GM21360 (cell line): Measurements from ENCODE around the gene SPECC1L.

Source experiments
- ATAC-seq: cut with Tn5 transposase; IDR thresholded peaks from one replicate; pipeline ENCODE4 v1.9.1; 2021; ENCODE audit warnings: mild to moderate bottlenecking, moderate library complexity; ENCODE audit not compliant: unreplicated experiment

The SPECC1L gene

DNA sequence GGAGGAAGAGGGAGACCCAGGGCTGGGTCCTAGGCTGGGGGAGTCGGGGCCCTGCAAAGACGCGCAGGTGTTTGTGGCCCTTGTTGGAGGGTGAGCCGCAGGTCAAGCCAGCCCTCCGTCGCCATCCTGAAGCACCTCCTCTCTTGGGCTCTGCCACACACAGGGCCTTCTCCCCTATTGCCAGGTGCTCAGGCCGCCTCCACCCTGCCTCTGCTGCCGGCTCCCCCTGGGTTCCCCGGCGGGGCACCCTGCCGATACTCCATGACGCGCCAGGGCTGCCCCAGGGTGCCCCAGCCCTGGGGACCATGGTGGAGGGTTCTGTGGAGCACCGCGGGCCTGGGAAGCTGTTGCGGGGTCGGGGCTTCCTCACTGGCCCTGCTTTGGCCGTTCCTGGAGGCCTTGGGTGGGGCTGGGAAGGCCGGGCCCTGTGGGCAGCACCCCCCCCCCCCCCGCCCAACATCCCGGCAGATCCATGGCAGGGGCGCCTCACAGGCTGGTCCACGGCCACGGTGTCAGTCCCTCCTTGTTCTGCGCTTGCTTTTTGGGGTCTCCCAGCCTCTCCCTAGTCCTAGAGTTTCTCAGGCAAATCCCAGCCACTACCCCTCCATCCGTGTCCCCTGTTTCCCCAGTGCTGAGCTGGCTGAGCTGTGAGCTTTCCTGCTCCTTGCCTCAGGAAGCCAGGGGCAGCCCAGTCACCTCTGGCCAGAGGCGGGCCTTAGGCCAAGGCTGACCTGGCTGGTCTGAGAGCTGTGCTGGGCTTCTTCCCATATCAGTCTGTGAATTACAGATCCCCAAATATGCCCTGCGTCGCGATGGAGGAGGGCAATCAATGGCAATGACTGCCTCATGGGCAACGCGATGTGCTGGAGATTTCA, 154.5 kb downstream of the SPECC1L start:
- ATAC-seq = no peak

DNA sequence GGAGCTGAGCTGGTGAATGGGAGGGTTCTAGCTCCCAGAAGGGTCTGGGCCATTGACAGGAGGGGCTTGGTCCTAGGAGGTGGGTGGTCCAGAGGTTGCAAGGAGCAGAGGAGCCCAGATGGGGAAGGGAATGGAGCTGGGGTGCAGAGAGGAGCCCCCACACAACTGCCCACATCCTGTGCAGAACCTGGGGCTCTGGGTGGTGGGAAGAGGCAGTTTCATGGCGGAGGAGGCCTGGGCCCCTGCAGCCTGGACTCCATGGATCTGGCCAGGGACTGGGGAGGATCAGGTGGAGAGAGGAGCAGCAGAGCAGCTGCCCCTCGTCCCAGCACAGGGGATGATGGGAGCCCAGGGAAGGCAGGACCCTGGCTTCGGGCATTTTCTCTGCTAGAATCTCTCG, 155.8 kb downstream of the SPECC1L start:
- ATAC-seq = no peak

DNA sequence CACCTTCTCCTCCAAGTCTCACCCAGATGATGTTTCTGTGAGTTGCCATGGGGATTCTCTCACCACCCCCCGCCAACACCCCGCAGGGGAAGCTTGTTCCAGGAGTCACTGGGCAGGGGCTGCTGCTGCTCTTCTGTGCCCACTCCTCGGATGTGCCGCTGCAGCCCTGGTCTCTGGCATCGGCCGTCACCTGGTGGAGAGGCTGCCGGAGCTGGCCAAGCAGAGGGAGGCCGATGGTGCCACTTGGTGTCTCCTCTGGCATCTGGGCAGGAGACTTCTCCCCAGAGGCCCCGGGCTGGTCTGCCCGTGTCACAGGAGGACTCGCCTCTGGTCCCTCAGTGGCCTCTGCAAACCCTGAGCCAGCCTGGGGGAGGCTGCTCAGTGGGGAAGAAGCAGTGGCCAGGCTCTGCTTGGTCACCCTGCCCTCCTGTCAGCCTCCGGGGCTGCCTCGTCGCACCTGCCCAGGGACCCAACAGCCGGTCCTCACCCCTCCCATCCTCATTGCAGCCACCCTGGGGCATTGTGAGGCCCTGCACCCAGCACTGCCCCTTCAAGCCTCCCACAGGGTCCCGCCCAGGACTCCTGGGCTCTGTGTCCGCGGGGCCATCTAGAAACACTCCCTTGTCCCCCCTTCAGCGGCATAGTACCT, 156.3 kb downstream of the SPECC1L start:
- no peak for ATAC-seq

DNA sequence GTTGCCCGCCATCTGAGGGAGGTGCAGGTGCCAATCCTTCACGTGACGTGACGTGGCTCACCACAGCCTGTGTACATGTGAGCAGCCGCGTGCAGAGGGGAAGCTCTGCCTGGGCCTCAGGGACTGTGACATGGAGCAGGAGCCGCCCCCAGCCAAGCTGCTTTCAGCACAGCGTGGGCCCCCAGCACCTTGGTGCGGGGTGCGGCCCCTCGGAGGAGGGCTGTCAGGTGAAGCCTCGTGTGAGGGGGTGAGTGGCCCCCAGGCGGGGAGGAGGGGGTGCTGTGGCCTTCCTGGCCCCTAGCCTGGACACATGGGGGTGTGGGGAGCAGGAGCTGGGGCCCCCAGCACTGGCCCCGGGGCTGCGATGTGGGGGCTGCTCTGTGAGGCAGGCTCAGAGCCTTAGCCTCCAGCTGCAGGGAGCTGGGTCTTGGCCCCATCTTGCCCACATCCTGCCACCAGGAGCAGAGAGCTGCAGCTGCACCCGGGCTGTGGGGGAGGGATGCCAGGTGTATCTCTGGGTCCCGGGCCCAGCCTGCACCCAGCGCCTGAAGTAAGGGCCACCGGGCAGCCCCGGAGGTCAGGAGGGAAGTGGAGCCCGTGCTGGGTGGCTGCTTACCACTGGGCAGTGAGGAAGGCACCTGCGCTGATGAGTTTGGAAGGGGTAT, 157.0 kb downstream of the SPECC1L start, which contains the start of gene ADORA2A:
ADORA2A (plus strand) TSS at position 100 of the 665 bp plus-strand sequence. CDS start 5,806 bp downstream, outside the sequence.
- ATAC-seq = peak; percentile 36

DNA sequence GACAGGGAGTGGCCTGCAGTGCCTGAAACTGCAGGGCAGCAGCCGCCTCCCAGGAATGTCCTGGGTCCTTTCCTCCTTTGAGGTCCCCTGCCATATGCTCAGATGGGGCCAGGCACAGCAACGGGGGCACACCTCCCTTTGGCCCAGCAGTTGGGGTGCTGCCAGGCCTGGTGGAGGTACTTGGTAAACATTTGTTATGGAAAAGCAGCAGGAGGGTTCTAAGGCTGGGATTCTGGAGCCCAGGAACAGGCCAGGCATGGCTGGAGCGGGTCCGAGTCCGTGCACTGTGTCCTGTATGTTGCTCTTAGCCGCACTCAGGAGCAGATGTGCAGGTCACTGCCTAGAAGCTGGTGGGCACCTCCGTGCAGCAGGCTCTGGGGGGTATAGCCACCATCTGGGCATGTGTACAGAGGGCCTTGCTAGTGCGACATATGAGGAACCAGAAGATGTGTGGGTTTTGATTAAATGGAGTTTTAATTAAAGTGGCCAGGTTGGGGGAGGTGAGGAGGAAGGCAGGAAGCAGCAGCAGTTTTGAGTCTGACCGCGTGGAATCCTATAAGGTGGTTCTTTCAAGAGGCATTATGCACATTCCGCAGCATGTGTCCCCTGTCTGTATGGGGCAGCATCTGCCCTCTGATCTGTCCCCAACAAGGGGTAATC, 158.2 kb downstream of the SPECC1L start:
- no peak for ATAC-seq

DNA sequence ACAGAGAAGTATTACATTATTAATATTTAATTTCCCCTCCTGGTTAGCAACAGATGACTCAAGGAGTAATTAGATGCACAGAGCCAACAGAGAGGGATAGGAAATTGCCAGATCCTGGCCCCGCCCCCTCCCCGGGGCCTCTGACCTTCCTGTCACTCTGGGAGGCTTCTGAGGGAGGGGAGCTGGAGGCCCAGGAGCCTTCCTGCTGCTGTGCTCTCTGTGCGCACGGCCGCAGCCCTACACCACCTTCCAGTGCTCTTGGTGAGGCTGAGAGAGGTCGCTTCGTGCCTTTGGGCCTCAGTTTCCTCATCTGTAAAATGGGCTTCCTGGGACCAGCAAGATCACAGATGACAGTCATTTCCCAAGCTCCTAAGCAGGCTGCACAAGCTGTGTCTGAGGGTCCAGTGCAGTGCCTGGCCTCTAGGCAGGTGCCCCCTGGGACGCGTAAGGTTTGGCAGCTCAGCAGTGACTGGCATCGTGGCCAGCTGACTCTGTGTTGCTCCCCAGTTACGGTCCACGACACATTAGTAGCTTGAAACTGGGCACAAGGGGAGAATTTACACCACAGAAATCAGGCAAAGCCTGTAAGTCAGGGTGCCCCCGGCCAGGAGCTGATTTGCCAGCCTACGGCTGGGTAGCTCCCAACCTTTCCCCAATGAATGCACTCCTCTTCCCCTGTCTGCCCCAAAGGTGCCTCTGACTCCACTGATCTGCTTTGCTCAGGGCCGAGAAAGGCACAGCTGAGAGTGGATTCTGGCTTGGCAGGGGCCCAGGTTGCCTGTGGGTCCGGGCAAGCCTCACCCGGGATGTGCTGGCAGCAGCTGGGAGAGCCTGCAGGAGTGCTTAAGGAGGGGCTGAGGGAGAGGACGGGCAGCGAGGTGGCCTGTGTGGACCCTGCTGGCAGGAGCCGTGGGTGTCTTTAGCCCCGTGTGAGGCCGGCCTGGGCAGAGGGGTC, 159.1 kb downstream of the SPECC1L start:
- ATAC-seq = no peak

DNA sequence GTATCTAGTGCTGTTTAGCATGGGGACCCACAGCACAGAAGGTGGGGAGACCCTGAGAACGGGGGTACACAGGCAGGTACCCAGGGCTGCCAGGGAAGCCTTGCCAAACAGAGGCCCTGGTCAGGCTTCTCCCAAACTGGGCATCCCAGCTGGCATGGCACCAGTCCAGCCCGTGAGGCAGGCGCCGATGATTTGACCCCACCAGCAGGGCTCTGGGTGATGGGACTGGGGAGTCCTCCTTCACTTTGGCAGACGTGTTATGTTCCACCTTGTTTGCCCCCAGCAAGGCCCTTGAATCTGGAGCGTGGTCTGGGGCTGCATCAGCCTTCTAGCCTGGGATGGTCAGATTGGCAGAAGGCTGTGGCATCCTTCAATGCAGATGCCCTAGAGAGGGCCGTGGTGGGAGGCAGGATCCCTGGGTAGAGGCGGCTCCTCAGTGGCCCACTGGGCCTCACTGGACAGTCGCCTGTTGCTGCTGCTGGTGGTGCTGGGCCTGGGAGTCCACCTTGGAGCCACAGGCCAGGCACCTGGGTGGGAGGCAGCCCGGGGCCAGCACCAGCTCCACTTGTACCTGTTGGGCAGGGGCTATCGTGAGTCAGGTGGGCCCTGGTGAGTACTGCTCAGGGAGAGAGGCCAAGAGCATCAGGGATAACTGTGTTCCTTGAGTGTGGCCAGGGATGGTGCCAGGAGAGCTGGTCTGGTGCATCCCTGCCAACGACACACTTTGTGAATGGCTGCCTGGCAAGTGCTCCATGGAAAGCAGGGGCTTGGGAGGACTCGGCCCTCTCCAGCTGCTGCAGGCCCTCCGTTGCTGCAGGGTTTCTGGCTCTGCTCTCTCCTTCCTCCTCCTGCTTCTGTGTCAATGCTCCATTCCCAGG, 160.0 kb downstream of the SPECC1L start:
- no peak for ATAC-seq

DNA sequence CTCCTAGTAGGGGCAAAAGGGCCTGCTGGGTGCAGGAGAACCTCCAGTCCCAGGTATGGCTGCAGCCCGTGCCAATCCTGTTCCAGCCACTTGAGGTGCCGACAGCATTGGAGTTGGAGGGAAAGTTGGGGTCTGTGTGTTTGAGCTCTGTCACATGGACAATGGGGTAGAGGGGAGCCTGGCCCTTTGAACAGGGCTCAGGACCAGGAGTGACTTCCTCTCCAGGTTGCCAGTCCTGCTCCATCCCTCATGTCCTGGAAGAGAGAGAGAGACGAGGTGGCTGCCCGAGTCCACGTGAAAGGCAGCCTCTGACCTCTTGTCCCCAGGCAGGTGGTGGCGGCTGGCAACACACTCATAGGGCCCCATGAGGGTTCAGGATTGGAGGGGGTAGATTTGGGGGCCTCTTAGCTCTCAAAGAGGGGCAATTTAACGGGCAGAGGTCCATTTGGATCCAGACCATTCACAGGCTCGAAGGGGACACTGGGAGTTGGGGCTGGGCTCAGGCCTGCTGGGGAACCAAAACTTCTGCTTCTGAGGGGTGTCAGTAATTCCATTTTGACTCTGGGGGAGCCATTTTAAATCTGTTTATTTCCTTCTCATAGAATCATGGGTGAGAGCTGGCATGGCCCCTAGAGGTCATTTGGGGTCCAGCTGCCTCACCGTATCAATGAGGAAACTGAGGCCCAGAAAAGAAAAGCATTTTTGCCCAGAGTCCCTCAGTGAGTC, 160.8 kb downstream of the SPECC1L start:
- no peak for ATAC-seq

DNA sequence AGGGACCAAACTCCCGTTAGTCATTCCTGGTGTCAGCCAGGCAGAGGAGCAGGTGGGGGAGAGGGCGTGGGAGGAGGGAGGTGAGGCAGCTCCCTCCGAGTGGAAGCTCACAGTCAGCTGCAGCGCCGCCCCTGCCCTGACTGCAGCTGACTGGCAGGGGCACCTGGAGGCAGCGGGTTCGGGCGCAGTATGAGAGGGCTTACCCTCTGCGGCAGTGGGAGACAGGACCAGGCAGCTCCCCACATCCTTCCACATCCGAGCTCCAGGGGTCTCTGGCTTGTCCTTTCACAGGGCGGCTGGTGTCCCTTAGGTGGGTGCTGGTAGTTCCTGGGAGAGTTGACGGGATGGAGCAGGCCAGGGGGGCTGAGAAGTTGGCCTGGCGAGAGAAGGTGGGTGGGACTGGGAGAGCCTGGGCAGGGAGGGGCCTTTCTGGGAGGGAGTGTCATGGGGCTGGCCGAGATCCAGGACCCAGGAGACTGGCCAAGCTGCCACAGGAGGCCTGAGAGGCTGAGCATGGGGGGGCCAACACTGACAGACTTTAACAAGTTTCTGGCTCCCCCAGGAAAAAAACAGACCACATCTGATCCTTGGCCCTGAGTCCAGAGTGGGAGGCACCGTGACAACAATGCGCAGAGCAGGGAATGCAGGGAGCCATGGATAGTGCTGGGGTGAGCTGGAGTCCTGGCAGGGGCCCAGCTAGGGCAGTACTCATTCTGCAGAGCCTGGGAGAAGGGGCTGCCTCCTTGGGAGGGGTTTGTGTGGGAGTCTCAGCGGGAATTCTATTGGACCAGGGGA, 161.6 kb downstream of the SPECC1L start:
- ATAC-seq = no peak

DNA sequence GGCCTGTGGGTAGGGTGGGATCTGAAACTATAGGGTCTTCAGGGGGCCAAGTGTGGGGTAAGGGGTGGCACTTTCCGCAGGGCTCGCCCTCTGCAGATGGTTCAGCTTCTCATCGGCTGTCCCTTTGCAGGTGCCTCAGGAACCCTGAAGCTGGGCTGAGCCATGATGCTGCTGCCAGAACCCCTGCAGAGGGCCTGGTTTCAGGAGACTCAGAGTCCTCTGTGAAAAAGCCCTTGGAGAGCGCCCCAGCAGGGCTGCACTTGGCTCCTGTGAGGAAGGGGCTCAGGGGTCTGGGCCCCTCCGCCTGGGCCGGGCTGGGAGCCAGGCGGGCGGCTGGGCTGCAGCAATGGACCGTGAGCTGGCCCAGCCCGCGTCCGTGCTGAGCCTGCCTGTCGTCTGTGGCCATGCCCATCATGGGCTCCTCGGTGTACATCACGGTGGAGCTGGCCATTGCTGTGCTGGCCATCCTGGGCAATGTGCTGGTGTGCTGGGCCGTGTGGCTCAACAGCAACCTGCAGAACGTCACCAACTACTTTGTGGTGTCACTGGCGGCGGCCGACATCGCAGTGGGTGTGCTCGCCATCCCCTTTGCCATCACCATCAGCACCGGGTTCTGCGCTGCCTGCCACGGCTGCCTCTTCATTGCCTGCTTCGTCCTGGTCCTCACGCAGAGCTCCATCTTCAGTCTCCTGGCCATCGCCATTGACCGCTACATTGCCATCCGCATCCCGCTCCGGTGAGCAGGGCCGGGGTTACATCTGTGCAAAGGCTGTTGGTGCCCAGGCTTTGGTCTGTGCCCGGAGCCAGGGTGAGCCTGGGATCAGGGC, 162.6 kb downstream of the SPECC1L start:
- no peak for ATAC-seq

DNA sequence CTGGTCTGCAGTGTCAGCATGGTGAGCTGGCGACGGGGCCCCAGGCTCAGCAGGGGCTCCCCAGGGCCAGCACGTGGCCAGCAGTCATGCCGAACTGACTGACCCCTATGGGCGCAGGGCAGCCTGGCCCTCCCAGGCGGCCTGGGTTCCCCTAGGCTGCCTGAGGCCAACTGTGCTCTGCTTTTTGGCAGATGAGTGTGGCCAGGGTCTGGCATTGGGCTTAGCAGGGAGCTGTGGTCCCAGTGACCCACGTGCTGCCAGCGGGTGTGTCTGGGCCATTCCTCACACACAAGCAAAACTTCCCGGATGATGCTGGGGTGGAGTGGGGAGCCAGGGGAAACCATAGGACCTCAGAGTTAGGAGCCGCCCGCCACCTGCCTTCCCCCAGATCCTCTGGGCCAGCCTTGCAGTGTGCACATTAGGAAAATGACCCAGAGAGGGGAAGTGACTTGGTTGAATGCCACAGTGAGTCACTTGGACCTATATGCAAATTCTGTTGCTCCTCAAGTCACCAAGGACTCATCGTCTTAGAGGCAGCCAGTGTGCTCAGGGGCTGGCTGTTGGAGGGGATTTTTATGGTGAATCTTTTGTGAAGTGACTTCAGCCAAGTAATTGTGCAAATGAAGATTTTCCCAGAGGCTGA, 163.3 kb downstream of the SPECC1L start:
- ATAC-seq = peak; percentile 55

DNA sequence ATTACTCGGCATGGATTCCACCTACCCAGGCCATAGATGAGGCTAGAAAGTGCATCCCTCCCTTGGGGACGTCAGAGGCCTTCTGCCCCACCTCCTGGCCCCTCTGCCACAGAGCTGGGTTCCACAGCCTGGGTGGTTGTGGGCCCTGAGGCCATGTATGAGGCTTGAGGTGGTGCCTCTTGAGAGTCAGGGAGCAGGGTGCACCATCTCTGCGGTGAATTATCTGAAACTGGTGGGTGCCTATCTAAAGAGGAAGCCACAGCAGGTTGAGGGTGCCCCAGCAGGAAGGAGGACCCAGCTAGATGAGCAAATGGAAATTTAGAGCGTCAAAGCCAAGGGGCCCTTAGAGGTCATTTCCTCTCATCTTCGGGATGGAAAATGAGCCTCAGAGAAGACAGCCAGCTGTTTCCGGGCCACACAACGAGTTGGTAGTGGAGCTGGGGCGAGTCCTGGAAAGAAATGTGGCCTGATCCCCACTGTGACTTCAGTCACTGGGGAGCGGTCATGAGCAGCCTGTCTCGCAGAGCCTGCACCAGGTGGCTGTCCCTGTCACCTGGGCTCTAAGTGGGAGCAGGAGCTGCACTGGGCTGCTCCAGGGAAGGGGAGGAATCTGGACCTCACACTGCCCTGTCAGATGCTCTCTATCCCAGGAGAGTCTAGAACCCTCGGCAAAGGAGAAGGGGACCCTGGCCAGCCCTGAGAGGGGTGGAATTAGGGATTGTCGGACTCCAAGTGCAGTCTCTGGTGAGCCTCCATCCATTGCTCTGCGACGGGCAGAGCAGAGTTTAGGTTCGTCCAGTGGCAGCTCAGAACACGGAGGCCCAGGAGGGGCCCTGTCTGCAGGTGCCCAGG, 164.1 kb downstream of the SPECC1L start:
- peak; percentile 38 for ATAC-seq

DNA sequence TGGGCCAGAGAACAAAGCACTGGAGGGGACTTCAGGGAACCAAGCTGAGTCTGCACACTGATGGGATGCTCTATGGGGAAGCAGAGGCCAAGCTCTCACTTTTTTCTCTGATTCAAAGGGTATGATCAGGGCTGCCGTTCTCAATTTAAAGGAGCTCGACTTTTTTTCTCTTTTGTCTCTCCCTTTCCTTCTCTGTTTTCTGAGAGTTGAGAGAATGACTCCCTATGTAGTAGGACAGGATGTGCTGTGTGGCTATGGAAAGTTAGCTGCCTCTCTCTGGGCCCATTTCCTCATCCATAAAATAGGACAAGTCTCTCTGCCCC, 164.7 kb downstream of the SPECC1L start:
- ATAC-seq = no peak

DNA sequence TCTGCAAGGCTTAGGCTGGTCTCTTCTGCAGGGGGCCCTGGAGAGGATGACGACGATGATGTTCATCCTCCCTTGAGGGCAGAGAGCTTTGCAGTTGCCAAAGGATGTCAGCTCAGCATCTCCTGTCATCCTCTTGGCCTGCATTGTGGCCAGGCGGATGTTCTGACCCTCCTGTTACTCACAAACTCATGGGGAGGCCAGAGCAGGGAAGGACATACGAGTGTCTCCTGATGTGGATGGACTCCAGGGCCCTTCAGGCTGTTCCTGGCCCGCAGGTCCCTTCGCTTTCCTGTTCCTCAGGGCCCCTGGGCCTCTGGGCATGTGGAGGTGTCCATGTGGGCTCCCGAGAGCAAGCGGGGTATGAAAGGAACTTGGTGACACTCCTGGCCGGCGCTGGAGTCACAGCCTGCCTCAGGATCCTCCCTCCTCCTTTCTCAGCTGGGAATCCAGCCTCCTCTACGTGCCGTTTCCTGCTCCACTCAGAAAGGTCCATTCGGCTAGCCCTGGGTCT, 165.3 kb downstream of the SPECC1L start:
- no peak for ATAC-seq

DNA sequence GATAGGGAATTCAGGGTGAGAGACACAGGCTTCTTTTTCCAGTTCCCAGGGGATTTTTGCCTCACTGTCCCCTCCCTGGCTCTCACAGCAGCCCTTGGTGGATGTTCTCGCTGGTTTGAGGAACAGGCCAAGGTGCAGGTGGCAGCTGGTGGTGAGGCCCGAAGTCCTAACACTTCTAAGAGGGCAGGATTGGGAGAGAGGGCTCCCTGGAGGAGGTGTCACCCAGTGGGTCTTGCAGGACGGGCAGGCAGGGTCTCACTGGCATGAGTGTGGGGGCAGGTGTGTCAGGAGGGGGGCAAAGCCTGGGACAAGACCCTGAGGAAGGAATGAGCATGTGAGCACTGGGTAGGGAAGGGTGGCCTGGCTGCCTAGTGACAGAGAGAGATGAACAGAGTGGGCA, 165.9 kb downstream of the SPECC1L start:
- ATAC-seq = no peak
